Measurements from ENCODE around the gene GCHFR. TPM values are rescaled to one million over a fixed set of nuclear protein-coding genes. Genes with fewer than 3 reads are reported as not detected.

GCHFR gene
- total RNA-seq, 2 experiments from 2014 or later: 33.9 to 35.5 TPM

- CTCF ChIA-PET: interaction anchor here (0.6 to 3.2 kb wide), 15 partner anchors 8 to 408 kb away, joined by 3 to 13 read pairs (median 4); partner anchors contain the start of genes RAD51 and RMDN3
Observed at GRCh38 chr15:40743485-40743901, 20.4 kb upstream of the GCHFR start.

GRCh38 chr15:40743921-40744814 lies 19.7 kb upstream of the GCHFR start:
- peak; percentile 74 for DNase-seq
- Mint-ChIP-seq H3K27me3 (no peaks in the 10 kb centered on the region), H3K9me3 (no peaks in the 10 kb centered on the region), H3K4me3 (peak overlapping the region; percentile 26), H3K27ac (peak overlapping the region; percentile 92), H3K4me1 (peaks cover 47% of the 10 kb centered on the region), H3K36me3 (ENCODE audit: low read depth) (peaks cover 51% of the 10 kb centered on the region)
- ChIA-PET CTCF (interaction anchor here (0.6 to 3.2 kb wide), 19 partner anchors 8 to 225 kb away, joined by 3 to 13 read pairs (median 3); partner anchors contain the start of genes RAD51, RMDN3 and VPS18), POLR2A (interaction anchor here (0.6 to 1.3 kb wide), 6 partner anchors 9 to 268 kb away, joined by 3 to 6 read pairs (median 4); partner anchors contain the start of gene RAD51)

More at GRCh38 chr15:40743485-40743901, 20.4 kb upstream of the GCHFR start:
- peak; percentile 33 for DNase-seq
- peaks cover 47% of the 10 kb centered on the region for H3K4me1 Mint-ChIP-seq
- H3K36me3 Mint-ChIP-seq (ENCODE audit: low read depth): peaks cover 57% of the 10 kb centered on the region
- H3K27me3 Mint-ChIP-seq: no peaks in the 10 kb centered on the region
- POLR2A ChIA-PET: interaction anchor here (0.6 to 1.3 kb wide), 3 partner anchors 48 to 268 kb away, joined by 4 to 6 read pairs (median 5); partner anchors contain the start of gene RAD51
- H3K27ac Mint-ChIP-seq: peak overlapping the region; percentile 92
- H3K9me3 Mint-ChIP-seq: no peaks in the 10 kb centered on the region
- peak overlapping the region; percentile 26 for H3K4me3 Mint-ChIP-seq

- no peaks in the 10 kb centered on the region for H3K27me3 Mint-ChIP-seq
- ChIA-PET POLR2A (no interaction called here), CTCF (interaction anchor here (0.8 to 3.2 kb wide), 7 partner anchors 12 to 164 kb away, joined by 3 to 13 read pairs (median 4); partner anchors contain the start of genes C15orf62 and VPS18)
- peaks cover 47% of the 10 kb centered on the region for H3K4me1 Mint-ChIP-seq
- H3K9me3 Mint-ChIP-seq: no peaks in the 10 kb centered on the region
- peak overlapping the region; percentile 92 for H3K27ac Mint-ChIP-seq
- H3K4me3 Mint-ChIP-seq: no peak overlapping the region
- peaks cover 50% of the 10 kb centered on the region for H3K36me3 Mint-ChIP-seq (ENCODE audit: low read depth)
- DNase-seq: no peak
Observed at GRCh38 chr15:40744815-40745152, 19.1 kb upstream of the GCHFR start.

GRCh38 chr15:40746916-40747418 lies 16.9 kb upstream of the GCHFR start:
- H3K36me3 Mint-ChIP-seq (ENCODE audit: low read depth): peaks cover 56% of the 10 kb centered on the region
- H3K9me3 Mint-ChIP-seq: no peaks in the 10 kb centered on the region
- peak overlapping the region; percentile 33 for H3K27ac Mint-ChIP-seq
- no peaks in the 10 kb centered on the region for H3K27me3 Mint-ChIP-seq
- no peak overlapping the region for H3K4me3 Mint-ChIP-seq
- peaks cover 54% of the 10 kb centered on the region for H3K4me1 Mint-ChIP-seq
- ChIA-PET CTCF (interaction anchor here (1.2 to 1.3 kb wide), 2 partner anchors 8 to 36 kb away, joined by 3 read pairs; no protein-coding TSS in a partner anchor), POLR2A (no interaction called here)
- no peak for DNase-seq

GRCh38 chr15:40747685-40748631 lies 15.9 kb upstream of the GCHFR start:
- peaks cover 55% of the 10 kb centered on the region for H3K4me1 Mint-ChIP-seq
- H3K4me3 Mint-ChIP-seq: no peak overlapping the region
- POLR2A ChIA-PET: no interaction called here
- peak overlapping the region; percentile 38 for H3K27ac Mint-ChIP-seq
- H3K9me3 Mint-ChIP-seq: no peaks in the 10 kb centered on the region
- no peaks in the 10 kb centered on the region for H3K27me3 Mint-ChIP-seq
- DNase-seq: no peak
- peaks cover 57% of the 10 kb centered on the region for H3K36me3 Mint-ChIP-seq (ENCODE audit: low read depth)
- CTCF ChIA-PET: interaction anchor here (1.2 to 1.3 kb wide), 2 partner anchors 9 to 35 kb away, joined by 3 read pairs; no protein-coding TSS in a partner anchor

GRCh38 chr15:40749151-40749630 lies 14.7 kb upstream of the GCHFR start:
- Mint-ChIP-seq H3K4me3 (no peak overlapping the region), H3K4me1 (peaks cover 53% of the 10 kb centered on the region), H3K36me3 (ENCODE audit: low read depth) (peaks cover 57% of the 10 kb centered on the region), H3K27me3 (no peaks in the 10 kb centered on the region), H3K27ac (peak overlapping the region; percentile 56), H3K9me3 (no peaks in the 10 kb centered on the region)
- CTCF ChIA-PET: interaction anchor here (1.2 to 1.4 kb wide), 3 partner anchors 8 to 33 kb away, joined by 3 to 4 read pairs (median 3); partner anchors contain the start of gene GCHFR
- DNase-seq: no peak
- POLR2A ChIA-PET: no interaction called here

GRCh38 chr15:40750885-40751284 lies 13.0 kb upstream of the GCHFR start:
- no peak overlapping the region for H3K4me3 Mint-ChIP-seq
- H3K36me3 Mint-ChIP-seq (ENCODE audit: low read depth): peaks cover 48% of the 10 kb centered on the region
- no peaks in the 10 kb centered on the region for H3K9me3 Mint-ChIP-seq
- ChIA-PET CTCF (interaction anchor here (0.5 to 1.0 kb wide), 2 partner anchors 13 to 1460 kb away, joined by 3 read pairs; partner anchors contain the start of gene GCHFR), POLR2A (interaction anchor here (1.1 kb wide), 1 partner anchor 26 kb away, joined by 3 read pairs; no protein-coding TSS in a partner anchor)
- H3K27ac Mint-ChIP-seq: no peak overlapping the region
- H3K4me1 Mint-ChIP-seq: peaks cover 44% of the 10 kb centered on the region
- no peak for DNase-seq
- H3K27me3 Mint-ChIP-seq: no peaks in the 10 kb centered on the region

- POLR2A ChIA-PET: no interaction called here
- peaks cover 43% of the 10 kb centered on the region for H3K4me1 Mint-ChIP-seq
- peak overlapping the region; percentile 98 for H3K27ac Mint-ChIP-seq
Observed at GRCh38 chr15:40751745-40752144, 12.1 kb upstream of the GCHFR start.

GRCh38 chr15:40754574-40754882 lies 9.3 kb upstream of the GCHFR start:
- peaks cover 31% of the 10 kb centered on the region for H3K36me3 Mint-ChIP-seq (ENCODE audit: low read depth)
- no peaks in the 10 kb centered on the region for H3K9me3 Mint-ChIP-seq
- peak overlapping the region; percentile 98 for H3K27ac Mint-ChIP-seq
- DNase-seq: peak; percentile 28
- H3K4me3 Mint-ChIP-seq: peak overlapping the region; percentile 90
- POLR2A ChIA-PET: no interaction called here
- no peaks in the 10 kb centered on the region for H3K27me3 Mint-ChIP-seq
- peaks cover 38% of the 10 kb centered on the region for H3K4me1 Mint-ChIP-seq
- CTCF ChIA-PET: interaction anchor here (1.0 to 1.5 kb wide), 2 partner anchors 11 to 46 kb away, joined by 3 to 4 read pairs; no protein-coding TSS in a partner anchor

More at GRCh38 chr15:40751745-40752144, 12.1 kb upstream of the GCHFR start:
- Mint-ChIP-seq H3K27me3 (no peaks in the 10 kb centered on the region), H3K4me3 (no peak overlapping the region), H3K9me3 (no peaks in the 10 kb centered on the region), H3K36me3 (ENCODE audit: low read depth) (peaks cover 46% of the 10 kb centered on the region)
- CTCF ChIA-PET: interaction anchor here (1.6 to 2.1 kb wide), 2 partner anchors 8 to 17 kb away, joined by 6 read pairs; no protein-coding TSS in a partner anchor
- no peak for DNase-seq

- Mint-ChIP-seq H3K4me3 (peak within 1 kb of the TSS; percentile 90), H3K27me3 (no peaks in the 10 kb centered on the region), H3K9me3 (no peaks in the 10 kb centered on the region), H3K4me1 (peaks cover 38% of the 10 kb centered on the region), H3K27ac (peak within 1 kb of the TSS; percentile 98), H3K36me3 (ENCODE audit: low read depth) (peaks cover 30% of the 10 kb centered on the region)
- CTCF ChIA-PET: interaction anchor here (1.0 to 1.5 kb wide), 2 partner anchors 12 to 47 kb away, joined by 3 to 4 read pairs; no protein-coding TSS in a partner anchor
- peak; percentile 94 for DNase-seq
- POLR2A ChIA-PET: no interaction called here
Observed at GRCh38 chr15:40754883-40755811, 8.7 kb upstream of the GCHFR start, which contains the start of gene RMDN3. Gene RMDN3 (minus strand): TSS chr15:40755254. CDS start chr15:40754783, 471 bp downstream.

- H3K9me3 Mint-ChIP-seq: no peaks in the 10 kb centered on the region
- POLR2A ChIA-PET: no interaction called here
- DNase-seq: no peak
- peaks cover 38% of the 10 kb centered on the region for H3K4me1 Mint-ChIP-seq
- H3K4me3 Mint-ChIP-seq: peak overlapping the region; percentile 90
- CTCF ChIA-PET: interaction anchor here (0.6 to 0.7 kb wide), 4 partner anchors 10 to 512 kb away, joined by 3 to 5 read pairs (median 3); partner anchors contain the start of gene RPUSD2
- peaks cover 25% of the 10 kb centered on the region for H3K36me3 Mint-ChIP-seq (ENCODE audit: low read depth)
- H3K27ac Mint-ChIP-seq: peak overlapping the region; percentile 98
- H3K27me3 Mint-ChIP-seq: no peaks in the 10 kb centered on the region
Observed at GRCh38 chr15:40755812-40756208, 8.1 kb upstream of the GCHFR start.

Data from activated CD4-positive, alpha-beta T cell treated with anti-CD3 and anti-CD28 coated beads, Interleukin-2, amount 10 ng/mL, durations not matched to agents 7 days and 5 days (primary cell).